ENCODE measurements around the gene NFATC2IP. TPM values are rescaled to one million over a fixed set of nuclear protein-coding genes. Genes with fewer than 3 reads are reported as not detected.

Gene NFATC2IP
- total and polyA plus RNA-seq, 2 of the 13 experiments (the other 11 are each of a cell fraction or from before 2014, with no cell fraction given): 32.1 to 48.5 TPM

GRCh38 chr16:28950648-28951409 lies at the start of gene NFATC2IP (continued):
- TF ChIP-seq ZNF142 (CRISPR knock-in tag; IDR thresholded peaks at IDR 0.05): peak; percentile 49; the same call in 1 of the 2 replicates
- TF ChIP-seq JUND (CRISPR knock-in tag; IDR thresholded peaks at IDR 0.05): no peak
- TF ChIP-seq ZMYM3 (CRISPR knock-in tag; IDR thresholded peaks at IDR 0.05): no peak
- no peak for TF ChIP-seq SMARCC2 (IDR thresholded peaks at IDR 0.05)
- TF ChIP-seq ZNF562 (CRISPR knock-in tag; IDR thresholded peaks at IDR 0.05; ENCODE audit: borderline replicate concordance): no peak
- TF ChIP-seq SALL1 (CRISPR knock-in tag; IDR thresholded peaks at IDR 0.05): peak; percentile 75
- TF ChIP-seq MLXIP (CRISPR knock-in tag; IDR thresholded peaks at IDR 0.05; ENCODE audit: borderline replicate concordance): no peak
- peak; percentile 28 for TF ChIP-seq PRDM10 (CRISPR knock-in tag; IDR thresholded peaks at IDR 0.05; ENCODE audit: low read depth)
- TF ChIP-seq ZNF343 (CRISPR knock-in tag; IDR thresholded peaks at IDR 0.05): peak; percentile 95; the same call in 1 of the 2 replicates
- TF ChIP-seq STAT5B (CRISPR knock-in tag; IDR thresholded peaks at IDR 0.05): no peak; the same call in 1 of the 2 replicates
- TF ChIP-seq BCL6 (CRISPR knock-in tag; IDR thresholded peaks at IDR 0.05): no peak
- no peak for TF ChIP-seq GFI1 (CRISPR knock-in tag; IDR thresholded peaks at IDR 0.05; ENCODE audit: borderline replicate concordance)
- TF ChIP-seq NR2F1 (CRISPR knock-in tag; IDR thresholded peaks at IDR 0.05): no peak
- TF ChIP-seq BCL3 (CRISPR knock-in tag; IDR thresholded peaks at IDR 0.05): no peak
- no peak for TF ChIP-seq ZNF713 (CRISPR knock-in tag; IDR thresholded peaks at IDR 0.05)

Measured in HepG2 (cell line).